HepG2 (cell line): ENCODE results near the gene SNRNP48. TPM values are rescaled to one million over a fixed set of nuclear protein-coding genes. Genes with fewer than 3 reads are reported as not detected.

Source experiments
- BRD4 ChIP-seq: sonication (generic); formaldehyde crosslinking; IDR thresholded peaks from 2 replicates; pipeline ENCODE4 v1.4.0; 2020; ENCODE audit warnings: missing genetic modification reagents
- CENPT ChIP-seq: sonication (generic); formaldehyde crosslinking; IDR thresholded peaks from 2 replicates; pipeline ENCODE4 v1.8.0; 2022; ENCODE audit warnings: low read depth, mild to moderate bottlenecking, moderate library complexity, missing genetic modification reagents
- FLYWCH1 ChIP-seq: sonication (generic); formaldehyde crosslinking; IDR thresholded peaks from 2 replicates; pipeline ENCODE4 v1.8.1; 2023; ENCODE audit warnings: mild to moderate bottlenecking, missing genetic modification reagents
- HIVEP1 ChIP-seq: sonication (generic); formaldehyde crosslinking; IDR thresholded peaks from 2 replicates; pipeline ENCODE4 v1.4.0; 2020; ENCODE audit warnings: mild to moderate bottlenecking, missing genetic modification reagents
- MEIS1 ChIP-seq: sonication (generic); formaldehyde crosslinking; IDR thresholded peaks from 2 replicates; pipeline ENCODE4 v1.9.0; 2021; ENCODE audit warnings: mild to moderate bottlenecking, missing genetic modification reagents, moderate library complexity, borderline replicate concordance
- MEIS2 ChIP-seq: sonication (generic); formaldehyde crosslinking; IDR thresholded peaks from 2 replicates; pipeline ENCODE4 v1.9.0; 2021; ENCODE audit warnings: mild to moderate bottlenecking, missing genetic modification reagents
- SP2 ChIP-seq: sonication (generic); formaldehyde crosslinking; IDR thresholded peaks from 2 replicates; pipeline ENCODE4 v1.5.1; 2020; ENCODE audit warnings: mild to moderate bottlenecking, missing genetic modification reagents
- ZKSCAN5 ChIP-seq: sonication (generic); formaldehyde crosslinking; IDR thresholded peaks from 2 replicates; pipeline ENCODE4 v1.5.1; 2020; ENCODE audit warnings: mild to moderate bottlenecking, missing genetic modification reagents
- ZMYM4 ChIP-seq: sonication (generic); formaldehyde crosslinking; IDR thresholded peaks from 2 replicates; pipeline ENCODE4 v1.8.1; 2023; ENCODE audit warnings: mild to moderate bottlenecking, missing genetic modification reagents
- ZNF747 ChIP-seq: sonication (generic); formaldehyde crosslinking; IDR thresholded peaks from 2 replicates; pipeline ENCODE4 v1.8.1; 2023; ENCODE audit warnings: missing genetic modification reagents, mild to moderate bottlenecking, borderline replicate concordance
- polyA plus RNA-seq, 8 experiments: library from polyadenylated mRNA; depleted of rRNA in 3 of 8; stranded (reverse) in 7 of 8; unstranded in 1 of 8; fragments of >200 nt; fragmentation: Illumina TruSeq in 4 of 8; extraction: Trizol in 4 of 8; gene quantifications; 2 replicates each; pipeline versions ENCODE4 v1.2.1 to v1.2.3, GENCODE V29; 2011 to 2016; ENCODE audit warnings: low read depth in 4 of 8, missing spikeins in 1 of 8, mixed read lengths in 1 of 8; ENCODE audit not compliant: insufficient read depth in 1 of 8
- total RNA-seq, 5 experiments: library from RNA; depleted of rRNA; stranded (reverse); fragments of >200 nt; fragmentation: Illumina TruSeq; extraction: Trizol; gene quantifications; 2 replicates each; pipeline ENCODE4 v1.2.3, GENCODE V29; 2016; ENCODE audit warnings: low read depth in 1 of 5
- TF ChIP-seq, protein P1 (sequence below): sonication (generic); formaldehyde crosslinking; conservative IDR thresholded peaks from 2 replicates; pipeline ENCODE4 v1.5.0; 2020; ENCODE audit warnings: missing genetic modification reagents
- TF ChIP-seq, protein P2 (sequence below): sonication (generic); formaldehyde crosslinking; IDR thresholded peaks from 2 replicates; pipeline ENCODE4 v1.5.1; 2020; ENCODE audit warnings: missing genetic modification reagents, mild to moderate bottlenecking, borderline replicate concordance
- TF ChIP-seq, protein P3 (sequence below): sonication (generic); formaldehyde crosslinking; IDR thresholded peaks from 2 replicates; pipeline ENCODE4 v1.8.0; 2022; ENCODE audit warnings: missing genetic modification reagents, low read depth, mild to moderate bottlenecking, borderline replicate concordance
- TF ChIP-seq, protein P4 (sequence below): sonication (generic); formaldehyde crosslinking; IDR thresholded peaks from 2 replicates; pipeline ENCODE4 v1.9.0; 2021; ENCODE audit warnings: missing genetic modification reagents, mild to moderate bottlenecking, borderline replicate concordance
- TF ChIP-seq, protein P5 (sequence below): sonication (generic); formaldehyde crosslinking; IDR thresholded peaks from one replicate; pipeline ENCODE4 v1.5.1; 2020; ENCODE audit warnings: mild to moderate bottlenecking, missing genetic modification reagents; ENCODE audit errors: not compliant biosample characterization

Gene SNRNP48
- total and polyA plus RNA-seq, 2 of the 13 experiments (the other 11 are each of a cell fraction or from before 2014, with no cell fraction given), result 17.5 to 47.5 TPM

DNA sequence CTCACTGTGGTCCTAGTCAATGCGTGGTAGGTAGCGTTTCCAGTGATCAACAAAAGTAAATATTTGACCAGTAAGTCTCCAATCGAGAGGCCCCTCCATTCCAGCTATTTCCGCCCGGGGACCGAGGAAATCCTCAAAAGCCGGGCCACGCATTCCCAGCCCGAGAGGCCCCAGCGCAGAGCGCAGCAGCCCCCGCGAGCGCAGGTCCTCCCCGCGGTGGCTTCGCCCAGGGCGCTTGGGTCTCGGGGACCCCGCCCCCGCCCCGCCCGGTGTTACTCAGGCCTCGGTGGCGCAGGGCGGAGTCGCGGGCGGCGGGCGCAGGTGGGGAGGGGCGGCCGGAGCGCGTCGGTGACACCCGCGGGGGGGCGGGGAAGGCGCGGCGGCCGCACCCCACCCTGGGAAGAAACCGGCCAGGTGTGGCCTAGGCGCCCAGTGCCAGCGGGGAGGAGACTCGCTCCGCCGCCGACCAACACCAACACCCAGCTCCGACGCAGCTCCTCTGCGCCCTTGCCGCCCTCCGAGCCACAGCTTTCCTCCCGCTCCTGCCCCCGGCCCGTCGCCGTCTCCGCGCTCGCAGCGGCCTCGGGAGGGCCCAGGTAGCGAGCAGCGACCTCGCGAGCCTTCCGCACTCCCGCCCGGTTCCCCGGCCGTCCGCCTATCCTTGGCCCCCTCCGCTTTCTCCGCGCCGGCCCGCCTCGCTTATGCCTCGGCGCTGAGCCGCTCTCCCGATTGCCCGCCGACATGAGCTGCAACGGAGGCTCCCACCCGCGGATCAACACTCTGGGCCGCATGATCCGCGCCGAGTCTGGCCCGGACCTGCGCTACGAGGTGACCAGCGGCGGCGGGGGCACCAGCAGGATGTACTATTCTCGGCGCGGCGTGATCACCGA lies 48.6 kb upstream of the SNRNP48 start, which contains the start of gene DSP (continued):
- TF ChIP-seq, protein P1, sequence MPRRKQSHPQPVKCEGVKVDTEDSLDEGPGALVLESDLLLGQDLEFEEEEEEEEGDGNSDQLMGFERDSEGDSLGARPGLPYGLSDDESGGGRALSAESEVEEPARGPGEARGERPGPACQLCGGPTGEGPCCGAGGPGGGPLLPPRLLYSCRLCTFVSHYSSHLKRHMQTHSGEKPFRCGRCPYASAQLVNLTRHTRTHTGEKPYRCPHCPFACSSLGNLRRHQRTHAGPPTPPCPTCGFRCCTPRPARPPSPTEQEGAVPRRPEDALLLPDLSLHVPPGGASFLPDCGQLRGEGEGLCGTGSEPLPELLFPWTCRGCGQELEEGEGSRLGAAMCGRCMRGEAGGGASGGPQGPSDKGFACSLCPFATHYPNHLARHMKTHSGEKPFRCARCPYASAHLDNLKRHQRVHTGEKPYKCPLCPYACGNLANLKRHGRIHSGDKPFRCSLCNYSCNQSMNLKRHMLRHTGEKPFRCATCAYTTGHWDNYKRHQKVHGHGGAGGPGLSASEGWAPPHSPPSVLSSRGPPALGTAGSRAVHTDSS (CRISPR knock-in tag), result peak; percentile 91
- TF ChIP-seq SP2 (CRISPR knock-in tag) (peak; percentile 33), MEIS2 (CRISPR knock-in tag) (peak; percentile 95), CENPT (peak; percentile 89), HIVEP1 (CRISPR knock-in tag) (peak; percentile 93), BRD4 (CRISPR knock-in tag) (peak; percentile 92), FLYWCH1 (CRISPR knock-in tag) (peak; percentile 83; the same call in 1 of the 2 replicates), ZMYM4 (CRISPR knock-in tag) (peak; percentile 93), MEIS1 (CRISPR knock-in tag) (peak; percentile 5; the same call in 1 of the 2 replicates), ZNF747 (CRISPR knock-in tag) (peak; percentile 66; the same call in 1 of the 2 replicates), ZKSCAN5 (CRISPR knock-in tag) (no peak)
- TF ChIP-seq, protein P2, sequence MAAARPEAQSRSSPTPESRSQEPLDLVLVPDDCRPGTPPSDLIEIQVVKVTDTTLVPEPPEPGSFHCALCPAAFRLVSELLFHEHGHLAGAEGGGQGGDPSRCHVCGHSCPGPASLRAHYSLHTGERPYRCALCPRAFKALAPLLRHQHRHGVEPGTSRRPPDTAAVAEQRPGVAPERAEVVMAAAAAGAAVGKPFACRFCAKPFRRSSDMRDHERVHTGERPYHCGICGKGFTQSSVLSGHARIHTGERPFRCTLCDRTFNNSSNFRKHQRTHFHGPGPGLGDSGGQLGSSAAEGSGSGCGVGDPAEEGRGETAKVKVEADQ (CRISPR knock-in tag), result peak; percentile 73; the same call in 1 of the 2 replicates
- TF ChIP-seq, protein P3, sequence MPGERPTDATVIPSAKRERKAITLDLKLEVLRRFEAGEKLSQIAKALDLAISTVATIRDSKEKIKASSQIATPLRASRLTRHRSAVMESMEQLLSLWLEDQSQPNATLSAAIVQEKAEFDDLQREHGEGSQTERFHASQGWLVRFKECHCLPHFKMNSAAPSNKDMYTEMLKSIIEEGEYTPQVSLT (CRISPR knock-in tag), result no peak
- TF ChIP-seq, protein P4, sequence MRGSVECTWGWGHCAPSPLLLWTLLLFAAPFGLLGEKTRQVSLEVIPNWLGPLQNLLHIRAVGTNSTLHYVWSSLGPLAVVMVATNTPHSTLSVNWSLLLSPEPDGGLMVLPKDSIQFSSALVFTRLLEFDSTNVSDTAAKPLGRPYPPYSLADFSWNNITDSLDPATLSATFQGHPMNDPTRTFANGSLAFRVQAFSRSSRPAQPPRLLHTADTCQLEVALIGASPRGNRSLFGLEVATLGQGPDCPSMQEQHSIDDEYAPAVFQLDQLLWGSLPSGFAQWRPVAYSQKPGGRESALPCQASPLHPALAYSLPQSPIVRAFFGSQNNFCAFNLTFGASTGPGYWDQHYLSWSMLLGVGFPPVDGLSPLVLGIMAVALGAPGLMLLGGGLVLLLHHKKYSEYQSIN (CRISPR knock-in tag), result 0 out of 2 replicates have a peak, but pooled peaks have one; percentile 41
- TF ChIP-seq, protein P5, sequence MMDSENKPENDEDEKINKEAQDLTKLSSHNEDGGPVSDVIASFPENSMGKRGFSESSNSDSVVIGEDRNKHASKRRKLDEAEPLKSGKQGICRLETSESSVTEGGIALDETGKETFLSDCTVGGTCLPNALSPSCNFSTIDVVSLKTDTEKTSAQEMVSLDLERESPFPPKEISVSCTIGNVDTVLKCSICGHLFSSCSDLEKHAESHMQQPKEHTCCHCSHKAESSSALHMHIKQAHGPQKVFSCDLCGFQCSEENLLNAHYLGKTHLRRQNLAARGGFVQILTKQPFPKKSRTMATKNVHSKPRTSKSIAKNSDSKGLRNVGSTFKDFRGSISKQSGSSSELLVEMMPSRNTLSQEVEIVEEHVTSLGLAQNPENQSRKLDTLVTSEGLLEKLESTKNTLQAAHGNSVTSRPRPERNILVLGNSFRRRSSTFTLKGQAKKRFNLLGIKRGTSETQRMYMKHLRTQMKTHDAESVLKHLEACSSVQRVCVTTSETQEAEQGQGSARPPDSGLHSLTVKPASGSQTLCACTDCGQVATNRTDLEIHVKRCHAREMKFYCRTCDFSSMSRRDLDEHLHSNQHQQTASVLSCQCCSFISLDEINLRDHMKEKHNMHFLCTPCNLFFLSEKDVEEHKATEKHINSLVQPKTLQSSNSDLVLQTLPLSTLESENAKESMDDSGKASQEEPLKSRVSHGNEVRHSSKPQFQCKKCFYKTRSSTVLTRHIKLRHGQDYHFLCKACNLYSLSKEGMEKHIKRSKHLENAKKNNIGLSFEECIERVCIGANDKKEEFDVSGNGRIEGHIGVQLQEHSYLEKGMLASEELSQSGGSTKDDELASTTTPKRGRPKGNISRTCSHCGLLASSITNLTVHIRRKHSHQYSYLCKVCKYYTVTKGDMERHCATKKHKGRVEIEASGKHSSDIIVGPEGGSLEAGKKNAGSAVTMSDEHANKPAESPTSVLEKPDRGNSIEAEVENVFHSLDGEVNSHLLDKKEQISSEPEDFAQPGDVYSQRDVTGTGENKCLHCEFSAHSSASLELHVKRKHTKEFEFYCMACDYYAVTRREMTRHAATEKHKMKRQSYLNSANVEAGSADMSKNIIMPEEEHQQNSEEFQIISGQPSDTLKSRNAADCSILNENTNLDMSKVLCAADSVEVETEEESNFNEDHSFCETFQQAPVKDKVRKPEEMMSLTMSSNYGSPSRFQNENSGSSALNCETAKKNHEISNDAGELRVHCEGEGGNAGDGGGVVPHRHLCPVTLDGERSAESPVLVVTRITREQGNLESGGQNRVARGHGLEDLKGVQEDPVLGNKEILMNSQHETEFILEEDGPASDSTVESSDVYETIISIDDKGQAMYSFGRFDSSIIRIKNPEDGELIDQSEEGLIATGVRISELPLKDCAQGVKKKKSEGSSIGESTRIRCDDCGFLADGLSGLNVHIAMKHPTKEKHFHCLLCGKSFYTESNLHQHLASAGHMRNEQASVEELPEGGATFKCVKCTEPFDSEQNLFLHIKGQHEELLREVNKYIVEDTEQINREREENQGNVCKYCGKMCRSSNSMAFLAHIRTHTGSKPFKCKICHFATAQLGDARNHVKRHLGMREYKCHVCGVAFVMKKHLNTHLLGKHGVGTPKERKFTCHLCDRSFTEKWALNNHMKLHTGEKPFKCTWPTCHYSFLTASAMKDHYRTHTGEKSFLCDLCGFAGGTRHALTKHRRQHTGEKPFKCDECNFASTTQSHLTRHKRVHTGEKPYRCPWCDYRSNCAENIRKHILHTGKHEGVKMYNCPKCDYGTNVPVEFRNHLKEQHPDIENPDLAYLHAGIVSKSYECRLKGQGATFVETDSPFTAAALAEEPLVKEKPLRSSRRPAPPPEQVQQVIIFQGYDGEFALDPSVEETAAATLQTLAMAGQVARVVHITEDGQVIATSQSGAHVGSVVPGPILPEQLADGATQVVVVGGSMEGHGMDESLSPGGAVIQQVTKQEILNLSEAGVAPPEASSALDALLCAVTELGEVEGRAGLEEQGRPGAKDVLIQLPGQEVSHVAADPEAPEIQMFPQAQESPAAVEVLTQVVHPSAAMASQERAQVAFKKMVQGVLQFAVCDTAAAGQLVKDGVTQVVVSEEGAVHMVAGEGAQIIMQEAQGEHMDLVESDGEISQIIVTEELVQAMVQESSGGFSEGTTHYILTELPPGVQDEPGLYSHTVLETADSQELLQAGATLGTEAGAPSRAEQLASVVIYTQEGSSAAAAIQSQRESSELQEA (CRISPR knock-in tag), result peak; percentile 55
